HG03521 (cell line): Measurements from ENCODE around the gene B3GAT3.
"Not testable (repeated sequence)": the region's sequence is repeated elsewhere in the genome, so short reads cannot be mapped to it uniquely, and the experiment has no call there.

Experiments
- ATAC-seq: cut with Tn5 transposase; IDR thresholded peaks from one replicate; pipeline ENCODE4 v1.9.1; 2021; ENCODE audit warnings: mild to moderate bottlenecking, moderate library complexity; ENCODE audit not compliant: unreplicated experiment

Gene B3GAT3

GRCh38 chr11:62645946-62646824 is 24.4 kb upstream of the B3GAT3 start, which contains the start of gene GANAB:
Gene GANAB (minus strand): TSS chr11:62646613. CDS start chr11:62646599, 14 bp downstream.
- peak; percentile 95 for ATAC-seq

GRCh38 chr11:62645671-62645945 is 23.8 kb upstream of the B3GAT3 start:
- ATAC-seq: no peak

GRCh38 chr11:62644220-62644619 is 22.4 kb upstream of the B3GAT3 start:
- ATAC-seq: no peak

- no peak for ATAC-seq
These were observed 10.7 kb upstream of the B3GAT3 start for GRCh38 chr11:62632492-62632891.

- ATAC-seq: no peak
These were observed 5.9 kb upstream of the B3GAT3 start for GRCh38 chr11:62627713-62628112.

GRCh38 chr11:62622476-62623089 is 797 bp upstream of the B3GAT3 start:
- ATAC-seq: no peak

- no peak for ATAC-seq
These were observed 689 bp downstream of the B3GAT3 start for GRCh38 chr11:62621027-62621566.

- not testable (repeated sequence) for ATAC-seq
These were observed 4.8 kb downstream of the B3GAT3 start for GRCh38 chr11:62616957-62617356.

GRCh38 chr11:62615521-62615920 is 6.3 kb downstream of the B3GAT3 start:
- no peak for ATAC-seq

- no peak for ATAC-seq
These were observed 7.5 kb downstream of the B3GAT3 start for GRCh38 chr11:62614275-62614674.

GRCh38 chr11:62613291-62613778 is 8.5 kb downstream of the B3GAT3 start:
- ATAC-seq: no peak

- ATAC-seq: peak; percentile 66
These were observed 9.2 kb downstream of the B3GAT3 start, which contains the start of the genes EML3 and ROM1 for GRCh38 chr11:62612366-62613290. Gene EML3 (minus strand): TSS chr11:62612775. CDS start chr11:62612457, 318 bp downstream. Gene ROM1 (plus strand): TSS chr11:62613257. CDS start chr11:62613282, 25 bp downstream.

- ATAC-seq: peak; percentile 20
These were observed 10.0 kb downstream of the B3GAT3 start for GRCh38 chr11:62611705-62612365.

GRCh38 chr11:62610814-62611704 is 10.7 kb downstream of the B3GAT3 start:
- ATAC-seq: no peak

GRCh38 chr11:62610403-62610802 is 11.4 kb downstream of the B3GAT3 start:
- ATAC-seq: no peak

GRCh38 chr11:62608776-62609175 is 13.0 kb downstream of the B3GAT3 start:
- ATAC-seq: no peak

- ATAC-seq: no peak
These were observed 14.1 kb downstream of the B3GAT3 start for GRCh38 chr11:62607714-62608113.

GRCh38 chr11:62605902-62606301 is 15.9 kb downstream of the B3GAT3 start:
- ATAC-seq: no peak

GRCh38 chr11:62605467-62605866 is 16.3 kb downstream of the B3GAT3 start:
- ATAC-seq: no peak
